T-helper 2 cell treated with Interferon-gamma antibody and Interleukin-4, amounts not matched to agents 5 μg/mL and 100 μg/mL, for 36 hours (primary cell): ENCODE results near the gene HMCN1.
"Not testable (repeated sequence)": the region's sequence is repeated elsewhere in the genome, so short reads cannot be mapped to it uniquely, and the experiment has no call there.

Experiments
- DNase-seq: peaks from one replicate; pipeline ENCODE4 v3.0.0; 2021; ENCODE audit warnings: low spot score
- H3K27ac Mint-ChIP-seq: one replicate; pipeline ENCODE4 v1.8.0; 2021; ENCODE audit warnings: mild to moderate bottlenecking, mixed read lengths
- H3K27me3 Mint-ChIP-seq: one replicate; pipeline ENCODE4 v1.8.0; 2021; ENCODE audit warnings: low read depth, mixed read lengths
- H3K36me3 Mint-ChIP-seq: one replicate; pipeline ENCODE4 v1.8.0; 2021; ENCODE audit warnings: low read depth, mixed read lengths
- H3K4me1 Mint-ChIP-seq: one replicate; pipeline ENCODE4 v1.8.0; 2021; ENCODE audit warnings: low read depth, mixed read lengths
- H3K4me3 Mint-ChIP-seq: one replicate; pipeline ENCODE4 v1.8.0; 2022; ENCODE audit warnings: mild to moderate bottlenecking, moderate library complexity, mixed read lengths
- H3K9me3 Mint-ChIP-seq: one replicate; pipeline ENCODE4 v1.8.0; 2021; ENCODE audit warnings: mixed read lengths

The HMCN1 gene

GRCh38 chr1:186139701-186140100 lies 405.5 kb downstream of the HMCN1 start:
- H3K9me3 Mint-ChIP-seq, result no peaks in the 10 kb centered on the region

GRCh38 chr1:186142159-186142558 lies 408.0 kb downstream of the HMCN1 start:
- H3K27me3 Mint-ChIP-seq, result no peaks in the 10 kb centered on the region
- no peaks in the 10 kb centered on the region for H3K9me3 Mint-ChIP-seq
- H3K4me3 Mint-ChIP-seq, result no peak overlapping the region
- no peak for DNase-seq
- H3K27ac Mint-ChIP-seq, result no peak overlapping the region
- H3K4me1 Mint-ChIP-seq, result no peaks in the 10 kb centered on the region
- no peaks in the 10 kb centered on the region for H3K36me3 Mint-ChIP-seq

More at GRCh38 chr1:186139701-186140100, 405.5 kb downstream of the HMCN1 start:
- H3K27me3 Mint-ChIP-seq, result no peaks in the 10 kb centered on the region
- DNase-seq, result no peak
- H3K27ac Mint-ChIP-seq, result no peak overlapping the region
- H3K36me3 Mint-ChIP-seq, result no peaks in the 10 kb centered on the region
- no peaks in the 10 kb centered on the region for H3K4me1 Mint-ChIP-seq
- H3K4me3 Mint-ChIP-seq, result no peak overlapping the region

GRCh38 chr1:186142916-186143315 lies 408.7 kb downstream of the HMCN1 start:
- Mint-ChIP-seq H3K9me3 (no peaks in the 10 kb centered on the region), H3K4me3 (no peak overlapping the region), H3K36me3 (no peaks in the 10 kb centered on the region), H3K4me1 (no peaks in the 10 kb centered on the region), H3K27me3 (no peaks in the 10 kb centered on the region), H3K27ac (no peak overlapping the region)
- no peak for DNase-seq

GRCh38 chr1:186143481-186143880 lies 409.3 kb downstream of the HMCN1 start:
- H3K9me3 Mint-ChIP-seq, result no peaks in the 10 kb centered on the region
- no peak overlapping the region for H3K27ac Mint-ChIP-seq
- H3K4me3 Mint-ChIP-seq, result no peak overlapping the region
- H3K27me3 Mint-ChIP-seq, result no peaks in the 10 kb centered on the region
- no peak for DNase-seq
- H3K4me1 Mint-ChIP-seq, result no peaks in the 10 kb centered on the region
- no peaks in the 10 kb centered on the region for H3K36me3 Mint-ChIP-seq

GRCh38 chr1:186144505-186144904 lies 410.3 kb downstream of the HMCN1 start:
- Mint-ChIP-seq H3K27me3 (no peaks in the 10 kb centered on the region), H3K4me1 (no peaks in the 10 kb centered on the region), H3K4me3 (no peak overlapping the region), H3K27ac (no peak overlapping the region), H3K36me3 (no peaks in the 10 kb centered on the region), H3K9me3 (no peaks in the 10 kb centered on the region)
- no peak for DNase-seq

GRCh38 chr1:186146974-186147373 lies 412.8 kb downstream of the HMCN1 start:
- H3K9me3 Mint-ChIP-seq, result no peaks in the 10 kb centered on the region
- no peaks in the 10 kb centered on the region for H3K36me3 Mint-ChIP-seq
- DNase-seq, result no peak
- H3K27ac Mint-ChIP-seq, result no peak overlapping the region
- H3K4me1 Mint-ChIP-seq, result no peaks in the 10 kb centered on the region
- H3K4me3 Mint-ChIP-seq, result no peak overlapping the region
- no peaks in the 10 kb centered on the region for H3K27me3 Mint-ChIP-seq

- no peaks in the 10 kb centered on the region for H3K36me3 Mint-ChIP-seq
- H3K4me3 Mint-ChIP-seq, result no peak overlapping the region
- H3K4me1 Mint-ChIP-seq, result no peaks in the 10 kb centered on the region
- H3K27me3 Mint-ChIP-seq, result no peaks in the 10 kb centered on the region
- no peaks in the 10 kb centered on the region for H3K9me3 Mint-ChIP-seq
- H3K27ac Mint-ChIP-seq, result no peak overlapping the region
- DNase-seq, result no peak
Measured at GRCh38 chr1:186149591-186149990, 415.4 kb downstream of the HMCN1 start.

GRCh38 chr1:186152227-186152619 lies 418.0 kb downstream of the HMCN1 start:
- H3K9me3 Mint-ChIP-seq, result no peaks in the 10 kb centered on the region
- peaks cover 3% of the 10 kb centered on the region for H3K27me3 Mint-ChIP-seq
- H3K4me1 Mint-ChIP-seq, result no peaks in the 10 kb centered on the region
- DNase-seq, result no peak
- no peak overlapping the region for H3K4me3 Mint-ChIP-seq
- no peak overlapping the region for H3K27ac Mint-ChIP-seq
- H3K36me3 Mint-ChIP-seq, result no peaks in the 10 kb centered on the region

- Mint-ChIP-seq H3K27me3 (peaks cover 3% of the 10 kb centered on the region), H3K4me3 (no peak overlapping the region), H3K9me3 (no peaks in the 10 kb centered on the region), H3K36me3 (no peaks in the 10 kb centered on the region), H3K27ac (no peak overlapping the region), H3K4me1 (no peaks in the 10 kb centered on the region)
- no peak for DNase-seq
Measured at GRCh38 chr1:186152620-186153239, 418.5 kb downstream of the HMCN1 start.

GRCh38 chr1:186154651-186155050 lies 420.5 kb downstream of the HMCN1 start:
- no peak overlapping the region for H3K4me3 Mint-ChIP-seq
- no peak overlapping the region for H3K27ac Mint-ChIP-seq
- no peaks in the 10 kb centered on the region for H3K4me1 Mint-ChIP-seq

GRCh38 chr1:186155594-186155993 lies 421.4 kb downstream of the HMCN1 start:
- no peaks in the 10 kb centered on the region for H3K9me3 Mint-ChIP-seq
- DNase-seq, result no peak
- H3K27me3 Mint-ChIP-seq, result peaks cover 3% of the 10 kb centered on the region
- H3K27ac Mint-ChIP-seq, result no peak overlapping the region
- H3K36me3 Mint-ChIP-seq, result no peaks in the 10 kb centered on the region
- no peaks in the 10 kb centered on the region for H3K4me1 Mint-ChIP-seq
- no peak overlapping the region for H3K4me3 Mint-ChIP-seq

More at GRCh38 chr1:186154651-186155050, 420.5 kb downstream of the HMCN1 start:
- no peaks in the 10 kb centered on the region for H3K9me3 Mint-ChIP-seq
- no peak for DNase-seq
- H3K27me3 Mint-ChIP-seq, result peaks cover 3% of the 10 kb centered on the region
- no peaks in the 10 kb centered on the region for H3K36me3 Mint-ChIP-seq

- not testable (repeated sequence) for DNase-seq, H3K27me3 Mint-ChIP-seq, H3K4me1 Mint-ChIP-seq, H3K4me3 Mint-ChIP-seq, H3K36me3 Mint-ChIP-seq, H3K27ac Mint-ChIP-seq, H3K9me3 Mint-ChIP-seq
Measured at GRCh38 chr1:186162895-186163294, 428.7 kb downstream of the HMCN1 start.

GRCh38 chr1:186164773-186165172 lies 430.6 kb downstream of the HMCN1 start:
- H3K9me3 Mint-ChIP-seq, result no peaks in the 10 kb centered on the region
- H3K27ac Mint-ChIP-seq, result no peak overlapping the region
- no peak for DNase-seq
- H3K4me1 Mint-ChIP-seq, result no peaks in the 10 kb centered on the region
- H3K4me3 Mint-ChIP-seq, result no peak overlapping the region
- H3K27me3 Mint-ChIP-seq, result peaks cover 3% of the 10 kb centered on the region
- H3K36me3 Mint-ChIP-seq, result no peaks in the 10 kb centered on the region

- peaks cover 3% of the 10 kb centered on the region for H3K27me3 Mint-ChIP-seq
- H3K4me1 Mint-ChIP-seq, result no peaks in the 10 kb centered on the region
- no peaks in the 10 kb centered on the region for H3K9me3 Mint-ChIP-seq
- DNase-seq, result no peak
- no peaks in the 10 kb centered on the region for H3K36me3 Mint-ChIP-seq
- no peak overlapping the region for H3K27ac Mint-ChIP-seq
- H3K4me3 Mint-ChIP-seq, result no peak overlapping the region
Measured at GRCh38 chr1:186165303-186165702, 431.1 kb downstream of the HMCN1 start.

- peaks cover 3% of the 10 kb centered on the region for H3K27me3 Mint-ChIP-seq
- H3K27ac Mint-ChIP-seq, result no peak overlapping the region
Measured at GRCh38 chr1:186167096-186167668, 433.0 kb downstream of the HMCN1 start.

More at GRCh38 chr1:186167096-186167668, 433.0 kb downstream of the HMCN1 start:
- H3K4me3 Mint-ChIP-seq, result no peak overlapping the region
- DNase-seq, result no peak
- no peaks in the 10 kb centered on the region for H3K4me1 Mint-ChIP-seq
- H3K9me3 Mint-ChIP-seq, result no peaks in the 10 kb centered on the region
- no peaks in the 10 kb centered on the region for H3K36me3 Mint-ChIP-seq
